GM18517 (cell line): ENCODE results near the gene ATP6V1G1.
"Not testable (repeated sequence)": the region's sequence is repeated elsewhere in the genome, so short reads cannot be mapped to it uniquely, and the experiment has no call there.

ENCODE experiments used
- ATAC-seq: cut with Tn5 transposase; IDR thresholded peaks from one replicate; pipeline ENCODE4 v1.9.1; 2021; ENCODE audit warnings: mild to moderate bottlenecking, moderate library complexity; ENCODE audit not compliant: unreplicated experiment

ATP6V1G1 gene

GRCh38 chr9:114578134-114578533 is 9.4 kb upstream of the ATP6V1G1 start:
- not testable (repeated sequence) for ATAC-seq

DNA sequence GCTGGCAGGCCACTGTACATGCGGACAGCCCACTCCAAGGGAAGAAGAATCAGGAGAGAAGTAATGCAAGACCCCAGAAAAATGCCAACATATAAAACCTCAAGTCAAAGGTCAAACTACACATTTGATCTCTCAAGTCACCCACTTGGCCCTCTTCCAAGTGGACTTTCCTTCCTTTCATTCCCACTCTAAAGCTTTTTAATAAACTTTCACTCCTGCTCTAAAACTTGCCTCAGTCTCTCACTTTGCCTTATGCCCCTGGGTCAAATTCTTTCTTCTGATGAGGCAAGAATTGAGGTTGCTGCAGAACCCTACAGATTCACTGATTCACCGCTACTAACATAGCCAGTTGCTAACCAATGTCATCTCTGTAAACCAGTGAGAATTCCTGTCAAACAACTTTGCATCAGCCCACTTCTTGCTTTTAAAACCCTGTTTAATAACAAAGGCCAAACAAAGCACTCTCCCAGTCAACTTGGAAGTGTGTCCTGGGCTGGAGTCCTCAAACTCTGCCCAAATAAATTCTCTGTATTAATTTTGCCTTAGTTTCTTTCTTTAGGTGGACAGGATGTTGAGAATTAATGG is 6.9 kb upstream of the ATP6V1G1 start:
- no peak for ATAC-seq

DNA sequence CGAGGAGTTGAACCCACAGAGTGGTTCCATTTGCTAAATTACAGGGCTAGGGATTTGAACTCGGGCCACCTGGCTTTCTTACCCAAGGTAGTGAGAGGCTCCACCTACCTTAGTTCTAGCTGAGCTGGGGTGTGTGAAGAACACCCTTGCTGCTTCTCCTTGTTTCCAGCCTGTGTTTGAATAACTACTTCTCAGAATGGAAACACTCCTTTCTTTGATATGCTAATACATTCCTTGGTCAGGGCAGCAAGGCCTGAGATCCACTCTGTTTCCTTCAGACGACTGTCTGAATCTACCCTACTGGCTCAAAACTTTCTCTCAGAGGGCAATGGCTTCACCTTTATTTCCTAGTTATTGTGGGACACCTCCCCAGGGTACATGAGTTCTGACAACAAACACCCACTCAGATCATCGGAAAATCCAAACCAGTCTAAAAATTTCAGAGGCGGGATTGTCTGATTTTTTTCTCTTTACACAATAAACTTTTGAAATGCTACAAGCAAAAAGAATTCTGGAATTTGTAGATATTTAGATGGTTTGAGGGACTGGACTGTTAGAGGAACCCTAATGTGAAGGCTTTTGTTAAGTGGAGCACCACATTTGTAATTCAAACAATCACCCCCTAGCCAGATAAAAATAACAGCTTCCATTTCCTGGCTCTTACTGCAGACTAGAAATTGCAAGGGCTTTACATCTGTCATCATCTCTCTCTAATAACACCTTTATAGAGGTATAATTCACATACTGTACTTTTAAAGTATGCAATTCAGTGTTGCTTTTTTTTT is 4.0 kb upstream of the ATP6V1G1 start:
- ATAC-seq = no peak

- no peak for ATAC-seq
Measured at GRCh38 chr9:114588210-114588609, 641 bp downstream of the ATP6V1G1 start.

GRCh38 chr9:114588651-114589526 is 1.3 kb downstream of the ATP6V1G1 start:
- no peak for ATAC-seq

- no peak for ATAC-seq
Measured at GRCh38 chr9:114590328-114590727, 2.8 kb downstream of the ATP6V1G1 start.

GRCh38 chr9:114591291-114591787 is 3.8 kb downstream of the ATP6V1G1 start:
- no peak for ATAC-seq

DNA sequence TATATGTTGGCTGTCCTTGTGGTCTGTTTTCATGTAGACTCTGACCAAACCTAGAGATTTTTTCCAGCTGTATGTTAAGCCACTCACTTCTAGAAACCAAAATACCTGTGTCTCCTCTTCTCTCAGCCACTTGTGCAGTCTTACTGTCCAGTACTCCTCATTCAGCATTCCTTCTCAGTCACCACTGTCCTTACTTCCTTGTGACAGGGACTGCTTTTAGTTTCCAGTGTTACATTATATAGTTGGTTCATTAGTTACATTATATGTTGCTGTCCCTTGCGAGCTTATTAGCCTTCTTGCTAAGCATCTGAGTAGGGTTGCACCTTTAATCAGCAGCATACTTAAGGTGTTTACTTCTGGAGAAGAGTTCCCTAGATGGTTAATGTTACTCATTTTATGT is 4.3 kb downstream of the ATP6V1G1 start:
- ATAC-seq = no peak

- no peak for ATAC-seq
Measured at GRCh38 chr9:114592356-114592755, 4.8 kb downstream of the ATP6V1G1 start.

- ATAC-seq = no peak
Measured at GRCh38 chr9:114594136-114594535, 6.6 kb downstream of the ATP6V1G1 start.

DNA sequence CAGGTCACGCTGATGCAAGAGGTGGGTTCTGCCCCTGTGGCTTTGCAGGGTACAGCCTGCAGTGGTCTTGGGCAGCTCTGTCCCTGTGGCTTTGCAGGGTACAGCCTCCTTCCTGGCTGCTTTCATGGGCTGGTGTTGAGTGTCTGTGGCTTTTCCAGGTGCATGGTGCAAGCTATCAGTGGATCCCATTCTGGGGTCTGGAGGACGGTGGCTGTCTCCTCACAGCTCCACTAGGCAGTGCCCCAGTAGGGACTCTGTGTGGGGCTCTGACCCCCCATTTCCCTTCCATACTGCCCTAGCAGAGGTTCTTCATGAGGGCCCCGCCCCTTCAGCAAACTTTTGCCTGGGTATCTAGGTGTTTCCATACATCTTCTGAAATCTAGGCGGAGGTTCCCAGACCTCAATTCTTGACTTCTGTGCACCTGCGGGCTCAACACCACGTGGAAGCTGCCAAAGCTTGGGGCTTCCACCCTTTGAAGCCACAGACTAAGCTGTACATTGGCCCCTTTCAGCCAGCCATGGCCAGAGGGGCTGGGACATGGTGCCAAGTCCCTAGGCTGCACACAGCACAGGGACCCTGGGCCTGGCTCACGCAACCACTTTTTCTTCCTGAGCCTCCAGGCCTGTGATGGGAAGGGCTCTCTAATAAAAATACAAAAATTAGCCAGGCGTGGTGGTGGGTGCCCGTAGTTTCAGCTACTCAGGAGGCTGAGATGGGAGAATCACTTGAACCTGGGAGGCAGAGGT is 13.1 kb downstream of the ATP6V1G1 start:
- not testable (repeated sequence) for ATAC-seq

- ATAC-seq = not testable (repeated sequence)
Measured at GRCh38 chr9:114601787-114602186, 14.2 kb downstream of the ATP6V1G1 start.

GRCh38 chr9:114602620-114603019 is 15.1 kb downstream of the ATP6V1G1 start:
- ATAC-seq = no peak

DNA sequence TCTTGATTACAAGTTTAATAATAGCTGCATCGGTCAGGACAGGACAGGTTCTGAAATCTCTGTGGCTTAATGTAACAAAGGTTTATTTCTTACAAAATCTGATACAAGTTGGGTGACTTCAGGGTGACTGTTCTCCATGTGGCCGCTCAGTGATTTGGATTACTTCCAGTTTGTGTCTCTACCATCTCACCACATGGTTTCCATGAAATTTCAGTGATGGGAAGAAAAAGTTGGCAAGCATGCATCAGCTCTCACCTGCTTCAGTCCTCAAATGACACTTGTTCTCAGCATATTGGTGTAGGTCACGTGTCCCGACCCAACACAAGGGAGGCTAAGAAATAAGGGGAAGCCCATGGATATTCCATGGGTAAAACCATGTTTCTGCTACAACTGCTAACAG is 15.7 kb downstream of the ATP6V1G1 start:
- no peak for ATAC-seq

DNA sequence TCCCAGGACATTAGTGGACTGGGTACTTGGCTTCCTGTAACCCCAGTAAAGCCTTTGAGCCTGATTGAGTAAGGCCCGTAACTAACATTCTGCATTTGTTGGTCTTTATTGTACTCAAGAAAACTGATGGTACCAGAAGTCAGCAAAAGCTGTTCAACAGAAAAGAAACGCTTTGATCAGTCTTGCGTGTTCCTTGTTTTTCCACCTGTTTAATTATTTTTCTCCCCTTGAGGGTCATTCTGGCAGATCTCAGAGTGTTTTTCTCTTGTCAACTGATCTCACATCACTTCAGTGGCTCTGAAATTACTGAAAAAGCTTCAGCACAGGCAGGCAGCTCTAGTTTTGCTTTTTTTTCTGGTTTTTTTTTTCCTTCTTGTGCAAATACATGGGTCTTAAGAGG is 17.4 kb downstream of the ATP6V1G1 start:
- no peak for ATAC-seq

- no peak for ATAC-seq
Measured at GRCh38 chr9:114606068-114606467, 18.5 kb downstream of the ATP6V1G1 start.

DNA sequence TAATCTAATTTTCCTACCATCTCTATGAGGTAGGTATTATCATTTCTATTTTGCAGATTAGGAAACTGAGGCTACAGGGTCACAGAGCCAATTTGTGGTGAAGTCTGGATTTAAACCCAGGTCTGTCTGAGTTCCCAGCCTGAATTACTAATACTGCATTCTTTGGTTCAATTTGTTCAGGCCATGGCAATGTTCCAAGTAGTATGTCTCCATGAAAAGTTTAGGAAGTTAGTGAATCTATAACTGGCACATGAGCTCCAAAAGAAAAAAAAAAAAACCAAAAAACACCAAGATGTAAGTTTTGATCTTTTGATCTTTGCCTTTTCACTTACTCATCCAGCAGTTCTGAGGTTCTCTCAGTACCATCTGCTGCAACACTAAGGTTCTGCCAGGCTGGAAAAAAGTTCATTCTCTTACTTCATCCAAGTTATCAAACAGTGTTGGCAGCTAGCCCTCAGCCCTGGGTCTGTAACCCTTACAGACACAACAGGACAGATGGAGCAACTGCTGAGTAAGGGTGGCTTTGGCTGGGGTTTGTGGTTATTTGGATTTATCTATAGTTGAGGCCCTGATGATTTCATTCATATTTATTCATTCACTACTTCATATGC is 19.1 kb downstream of the ATP6V1G1 start:
- ATAC-seq = no peak

DNA sequence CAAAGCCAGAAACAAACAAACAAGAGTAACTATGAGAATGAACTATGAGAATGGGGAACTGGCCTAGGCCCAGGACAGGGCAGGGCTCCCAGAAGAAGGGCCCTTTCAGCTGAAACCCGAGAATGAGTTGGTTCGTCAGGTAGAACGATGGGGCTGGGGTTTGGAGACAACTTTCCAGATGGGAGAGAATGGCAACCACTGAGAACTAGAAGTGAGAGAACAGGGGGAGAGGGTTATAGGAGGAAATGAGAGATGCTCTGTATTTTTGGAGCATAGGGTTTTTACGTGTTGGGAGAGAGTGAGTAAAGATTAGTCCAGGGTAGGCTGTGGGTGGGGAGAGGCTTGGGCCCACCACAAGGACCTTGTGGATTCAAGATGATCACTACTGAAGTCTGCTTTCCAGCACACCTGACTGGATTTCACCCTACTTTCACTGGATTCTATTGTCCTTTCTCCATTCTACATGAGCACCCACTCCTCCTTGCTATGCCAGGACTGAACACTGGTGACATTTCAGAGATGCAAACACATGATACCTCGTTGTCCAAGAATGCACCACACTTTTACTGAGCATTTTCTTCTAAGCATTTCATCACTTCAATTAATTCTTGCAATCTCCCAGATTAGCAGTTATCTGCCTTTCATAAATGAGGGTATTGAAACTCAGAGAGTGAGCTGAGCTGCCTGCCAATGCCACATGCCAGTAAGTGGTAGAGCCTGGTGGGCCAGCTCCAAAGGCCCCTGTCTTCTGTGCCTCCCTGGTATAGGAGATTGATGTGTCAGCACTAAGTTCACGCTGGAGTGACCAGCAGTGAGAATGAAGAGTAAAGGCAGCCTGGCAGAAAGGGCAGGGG is 20.3 kb downstream of the ATP6V1G1 start:
- no peak for ATAC-seq

DNA sequence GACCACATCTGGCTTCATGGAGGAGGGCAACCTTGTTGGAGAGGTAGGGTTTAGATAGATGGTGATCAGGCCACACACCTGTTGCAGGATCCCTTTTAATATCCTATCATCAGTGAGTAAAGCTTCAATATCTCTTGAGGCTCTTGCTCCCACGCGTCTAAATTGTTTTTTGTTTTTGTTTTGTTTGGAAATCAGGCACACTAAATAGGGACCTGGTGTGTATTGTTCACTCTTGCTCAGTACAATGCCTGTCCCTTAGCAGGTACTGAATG is 20.9 kb downstream of the ATP6V1G1 start:
- ATAC-seq = no peak
